NCI-H128 (cell line): ENCODE data around the gene XRRA1.
"Not testable (repeated sequence)": the region's sequence is repeated elsewhere in the genome, so short reads cannot be mapped to it uniquely, and the experiment has no call there.

Experiments used
- DNase-seq: peaks from one replicate; lab custom pipeline; 2025; ENCODE audit not compliant: unreplicated experiment; lab: John Stamatoyannopoulos, UW

The XRRA1 gene

DNA sequence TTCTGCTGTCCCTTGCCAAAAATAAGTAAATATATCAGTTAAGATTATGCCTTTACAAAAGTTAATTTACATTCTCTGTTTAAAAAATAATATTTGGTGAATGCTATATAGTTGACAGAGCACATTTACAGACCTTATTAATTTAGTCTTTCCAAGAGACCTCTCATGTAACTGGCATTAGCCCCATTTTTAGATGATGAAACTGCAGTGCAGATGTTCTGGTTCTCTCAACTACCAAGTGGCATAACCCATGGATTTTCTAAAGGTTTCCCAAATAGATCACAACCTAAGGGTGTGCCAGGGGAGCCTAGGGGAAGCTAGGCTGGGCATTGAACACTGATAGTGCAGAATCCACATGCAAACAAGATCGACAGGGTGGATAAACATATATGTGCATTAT lies 111.7 kb downstream of the XRRA1 start:
- no peak for DNase-seq

DNA sequence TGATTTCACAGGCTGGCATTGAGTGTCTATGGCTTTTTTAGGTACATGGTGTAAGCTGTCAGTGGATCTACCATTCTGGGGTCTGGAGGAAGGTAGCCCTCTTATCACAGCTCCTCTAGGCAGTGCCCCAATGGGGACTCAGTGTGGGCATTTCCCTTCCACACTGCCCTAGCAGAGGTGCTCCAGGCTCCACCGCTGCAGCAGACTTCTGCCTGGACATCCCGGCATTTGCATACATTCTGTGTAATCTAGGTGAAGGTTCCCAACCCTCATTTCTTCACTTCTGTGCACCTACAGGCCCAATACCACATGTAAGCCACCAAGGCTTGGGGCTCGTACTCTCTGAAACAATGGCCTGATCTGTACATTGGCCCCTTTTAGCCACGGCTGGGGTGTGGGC lies 122.0 kb downstream of the XRRA1 start:
- DNase-seq: no peak

DNA sequence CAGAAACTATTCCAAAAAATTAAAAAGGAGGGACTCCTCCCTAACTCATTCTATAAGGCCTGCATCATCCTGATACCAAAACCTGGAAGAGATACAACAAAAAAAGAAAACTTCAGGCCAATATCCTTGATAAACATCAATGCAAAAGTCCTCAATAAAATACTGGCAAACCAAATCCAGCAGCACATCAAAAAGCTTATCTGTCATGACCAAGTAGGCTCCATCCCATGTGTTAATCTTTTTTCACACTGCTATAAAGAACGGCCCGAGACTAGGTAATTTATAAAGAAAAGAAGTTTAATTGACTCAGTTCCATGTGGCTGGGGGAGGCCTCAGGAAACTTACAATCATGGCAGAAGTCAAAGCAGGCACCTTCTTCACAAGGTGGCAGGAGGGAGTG lies 123.3 kb downstream of the XRRA1 start:
- DNase-seq: not testable (repeated sequence)

DNA sequence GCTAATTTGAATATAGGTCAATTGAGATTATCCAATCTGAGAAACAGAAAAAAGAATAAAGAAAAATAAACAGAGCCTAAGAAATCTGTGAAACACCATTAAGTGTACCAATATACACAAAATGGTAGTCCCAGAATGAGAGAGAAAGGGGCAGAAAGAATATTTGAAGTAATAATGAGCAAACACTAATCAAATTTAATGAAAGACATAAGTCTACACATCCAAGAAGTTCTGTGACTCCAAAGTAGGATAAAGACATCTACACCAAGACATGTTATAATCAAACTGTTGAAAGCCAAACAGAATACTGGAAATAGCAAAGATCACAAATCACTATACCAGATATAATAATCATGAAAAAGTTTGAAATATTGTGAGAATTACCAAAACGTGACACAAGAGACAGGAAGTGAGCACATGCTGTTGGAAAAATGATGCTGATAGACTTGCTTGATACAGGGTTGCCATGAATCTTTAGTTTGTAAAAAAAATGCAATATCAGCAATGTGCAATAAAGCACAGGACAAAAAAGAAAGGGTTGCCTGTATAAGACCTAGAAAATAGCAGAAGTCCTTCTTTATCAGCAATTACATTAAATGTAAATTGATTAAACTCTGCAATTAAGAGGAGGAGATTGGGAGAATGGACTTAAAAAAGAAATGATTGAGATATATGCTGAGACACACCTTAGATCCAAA lies 124.5 kb downstream of the XRRA1 start:
- no peak for DNase-seq

DNA sequence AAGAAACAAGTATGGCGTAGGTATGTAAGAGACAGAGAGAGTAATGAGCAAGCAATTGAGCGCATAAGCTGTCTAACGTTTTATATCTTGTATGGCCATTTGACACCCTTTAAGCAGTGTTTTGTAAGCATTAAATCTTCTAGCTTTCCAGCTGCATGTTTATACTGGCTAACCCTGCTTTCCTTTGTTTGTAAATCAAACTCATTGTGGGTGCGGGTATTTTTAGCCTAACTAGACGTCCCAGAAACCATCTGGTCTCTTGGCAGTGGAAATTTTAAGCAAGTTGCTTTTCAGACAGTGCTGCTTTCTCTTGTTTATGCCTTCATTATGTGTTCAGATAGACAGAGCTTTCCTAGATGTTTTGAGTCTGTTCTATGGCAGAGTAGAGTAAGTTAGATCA lies 126.7 kb downstream of the XRRA1 start:
- DNase-seq: no peak

DNA sequence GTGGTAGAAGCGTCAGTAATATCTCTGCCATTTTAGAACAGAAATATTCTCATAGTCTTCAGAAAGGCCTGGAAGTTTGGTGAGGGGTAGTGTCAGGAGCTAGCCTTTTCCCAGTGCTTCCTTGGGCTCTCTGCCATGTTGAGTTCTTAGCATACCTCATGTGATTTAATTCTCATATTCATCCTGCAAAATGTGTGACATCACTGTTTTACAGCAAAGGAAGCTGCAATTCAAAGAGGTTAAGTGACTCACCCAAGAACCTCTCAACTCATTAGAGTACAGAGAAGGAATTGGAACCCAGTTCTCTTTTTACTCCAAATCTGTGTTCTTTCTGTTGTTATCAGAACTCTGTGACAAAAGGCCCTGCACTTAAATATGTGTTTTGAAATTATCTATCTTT lies 128.1 kb downstream of the XRRA1 start:
- no peak for DNase-seq

DNA sequence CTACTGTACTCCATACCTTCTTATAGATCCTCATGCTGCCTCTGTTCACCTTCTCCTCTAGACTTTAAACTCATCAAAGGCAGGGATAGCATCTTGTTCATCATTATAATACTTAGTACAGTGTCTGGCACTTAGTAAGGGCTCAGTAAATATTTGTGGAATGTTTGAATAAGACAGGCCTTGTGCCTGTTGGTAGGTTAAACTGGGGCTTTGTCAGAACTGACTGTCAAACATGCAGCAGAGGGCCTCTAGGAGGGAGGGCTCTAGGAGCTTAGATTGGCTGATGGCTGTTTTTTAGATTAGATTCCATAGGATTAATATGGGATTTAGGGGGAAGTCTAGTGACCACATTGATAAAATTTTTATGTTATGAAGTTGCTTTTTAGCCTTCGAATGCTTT lies 129.5 kb downstream of the XRRA1 start:
- DNase-seq: no peak

DNA sequence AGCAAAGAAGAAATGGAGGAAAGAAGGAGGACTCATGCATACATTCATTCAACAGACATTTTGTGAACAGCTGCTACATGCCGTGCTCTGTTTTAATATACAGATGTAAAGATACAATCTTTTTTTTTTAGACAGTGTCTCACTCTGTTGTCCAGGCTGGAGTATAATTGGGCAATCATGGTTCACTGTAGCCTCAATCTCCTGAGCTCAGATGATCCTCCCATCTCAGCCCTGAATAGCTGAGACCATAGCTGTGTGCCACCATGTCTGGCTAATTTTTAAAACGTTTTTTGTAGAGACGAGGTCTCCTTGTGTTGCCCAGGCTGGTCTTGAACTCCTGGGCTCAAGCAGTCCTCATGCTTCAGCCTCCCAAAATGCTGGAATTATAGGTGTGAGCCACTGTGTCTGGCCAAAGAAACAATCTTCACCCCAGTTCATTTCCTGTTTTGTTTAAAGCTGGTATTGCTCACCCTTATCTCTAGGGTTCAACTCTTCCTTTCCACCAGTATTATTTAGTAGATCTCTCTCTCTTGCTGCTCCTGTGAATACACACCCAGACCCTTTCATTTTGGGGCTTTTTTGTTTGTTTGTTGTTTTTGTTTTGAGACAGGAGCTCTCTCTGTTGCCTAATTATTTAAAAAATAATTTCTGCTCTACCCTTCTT lies 130.5 kb downstream of the XRRA1 start:
- DNase-seq: no peak

DNA sequence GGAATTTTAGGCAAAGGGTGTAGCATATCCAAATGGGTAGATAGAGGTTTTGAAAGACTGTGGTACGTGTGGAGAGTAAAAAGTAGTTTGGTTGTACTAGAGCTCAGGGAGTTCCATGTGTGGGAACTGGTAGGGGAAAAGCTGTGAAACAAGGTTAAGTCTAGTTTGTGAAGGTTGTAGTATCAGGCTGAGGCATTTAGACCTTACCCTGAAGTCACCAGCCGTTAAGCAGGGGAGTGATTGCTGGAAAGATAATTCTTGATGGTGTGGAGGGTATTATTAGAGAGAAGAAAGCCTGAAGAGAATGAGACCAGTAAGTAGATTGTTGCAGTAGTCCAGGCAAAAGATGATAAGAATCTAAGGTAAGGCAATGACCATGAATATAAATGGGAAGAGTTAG lies 132.2 kb downstream of the XRRA1 start:
- DNase-seq: no peak

DNA sequence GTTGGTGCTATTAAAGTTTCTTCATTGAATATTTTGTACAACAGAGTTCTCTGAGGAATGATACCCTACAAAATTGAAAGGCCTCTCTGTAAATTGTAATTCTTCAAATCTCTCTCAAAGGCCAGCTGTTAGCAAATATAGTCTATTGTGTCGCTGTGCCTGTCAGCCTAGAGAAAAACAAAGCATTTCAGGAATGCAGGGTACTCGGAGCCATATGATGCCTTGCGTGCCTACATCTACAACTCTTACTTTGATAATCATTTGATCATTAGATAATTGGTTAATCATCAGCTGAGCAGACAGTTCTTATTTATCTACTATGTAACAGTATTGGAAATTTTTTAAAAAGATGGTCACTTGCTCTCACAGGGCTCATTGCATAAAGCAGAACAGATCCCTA lies 132.9 kb downstream of the XRRA1 start:
- no peak for DNase-seq

DNA sequence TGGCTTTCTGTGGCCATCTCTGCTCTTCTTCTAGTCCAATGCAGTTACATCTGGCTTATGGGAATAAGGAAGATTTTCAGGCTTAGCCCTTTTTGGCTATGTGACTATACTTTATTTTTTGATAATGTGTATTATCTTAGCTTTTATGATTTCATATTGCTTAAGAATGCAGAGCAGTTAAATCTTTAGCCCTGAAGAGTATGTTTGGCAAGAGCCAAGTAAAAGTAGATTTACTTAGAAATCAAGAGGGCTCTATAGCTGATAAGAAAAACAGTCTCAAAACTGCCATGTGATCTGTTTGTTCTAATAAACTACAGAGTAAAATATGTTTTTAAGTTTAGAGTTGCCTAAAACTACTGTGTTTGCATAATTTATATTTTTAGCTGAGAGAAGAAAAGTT lies 139.1 kb downstream of the XRRA1 start:
- DNase-seq: no peak

DNA sequence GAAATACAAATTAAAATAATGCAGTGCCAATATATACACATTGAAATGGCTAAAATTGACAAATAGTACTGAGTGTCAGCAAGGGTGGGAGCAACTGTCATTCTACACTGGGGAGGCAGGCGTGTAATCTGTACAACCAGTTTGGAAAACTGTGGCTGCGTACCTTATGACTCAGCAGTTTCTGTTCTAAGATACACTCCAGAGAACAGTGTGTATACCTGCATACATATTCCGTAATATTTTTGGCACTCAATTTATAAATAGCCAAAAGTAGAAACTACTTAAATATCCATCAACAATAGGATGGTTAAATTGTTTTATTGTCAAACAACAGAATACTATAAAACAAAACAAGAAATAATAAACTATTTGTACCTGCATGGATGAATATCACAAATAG lies 142.6 kb downstream of the XRRA1 start:
- DNase-seq: no peak

DNA sequence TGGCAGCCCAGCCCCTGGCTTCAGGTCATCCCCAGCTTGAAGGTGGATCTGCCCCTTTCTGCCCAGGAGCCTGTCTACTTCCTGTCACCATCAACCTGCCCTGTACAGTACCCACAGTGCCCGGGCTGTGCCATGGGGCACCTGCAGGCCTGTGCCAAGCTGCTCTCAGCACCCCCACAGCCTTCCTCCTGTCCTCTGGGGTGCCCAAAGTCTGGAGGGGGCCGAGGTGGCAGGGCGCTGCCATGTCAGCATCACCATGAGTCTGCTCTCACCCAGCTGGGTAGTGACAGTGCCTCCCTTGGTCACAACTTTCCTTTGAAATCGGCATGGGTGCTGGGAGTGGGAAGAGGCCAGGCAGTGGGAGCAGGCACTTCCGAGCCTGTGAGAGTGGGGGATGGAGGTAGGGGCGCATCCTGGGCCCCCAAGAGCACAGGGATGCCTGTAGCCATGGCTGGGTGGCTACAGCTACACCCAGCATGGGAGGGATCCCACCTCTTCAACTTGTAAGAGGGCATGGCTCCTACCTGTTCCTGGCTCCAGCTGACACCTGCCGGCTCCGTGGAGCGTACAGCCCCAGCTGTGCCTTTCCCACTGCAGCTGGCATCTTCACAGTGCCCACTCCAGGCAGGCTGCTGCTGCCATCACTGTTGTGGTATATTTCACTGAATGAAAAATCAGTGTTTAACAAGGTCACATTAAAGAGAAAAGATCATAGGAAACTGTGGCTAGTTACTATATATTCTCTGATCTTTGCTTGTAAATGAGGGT lies 157.4 kb downstream of the XRRA1 start:
- DNase-seq: no peak
